H1 (cell line): ENCODE results near the gene MYO9A. TPM values are rescaled to one million over a fixed set of nuclear protein-coding genes. Genes with fewer than 3 reads are reported as not detected.

Experiments used
- CTCF ChIA-PET: fragments of 300-600 bp; sonication (Branson Sonifier 250); formaldehyde crosslinking; loops from one replicate; lab custom pipeline; 2021; ENCODE audit not compliant: partially characterized antibody; lab: Charles Lee
- POLR2A ChIA-PET: fragments of 300-600 bp; sonication (Branson Sonifier 250); formaldehyde crosslinking; loops from one replicate; lab custom pipeline; 2021; ENCODE audit warnings: inconsistent platforms; ENCODE audit not compliant: partially characterized antibody; lab: Charles Lee
- DNase-seq, 2 experiments: peaks; one replicate each; pipeline versions ENCODE4 v3.0.0 to v3.0.0-alpha.2; 2010 to 2022; ENCODE audit warnings: low spot score in 2 of 2, low read depth in 1 of 2, mixed read lengths in 1 of 2
- FAIRE-seq: peaks from 2 replicates; lab custom pipeline; 2011; peaks lifted over from hg19 to GRCh38; lab: Jason Lieb, UNC
- H2AFZ ChIP-seq: 2 replicates; pipeline ENCODE4 v1.8.1; 2012; ENCODE audit warnings: low read length, inconsistent platforms
- H2AK5ac ChIP-seq: 2 replicates; pipeline ENCODE4 v1.6.1; 2013; ENCODE audit warnings: low read depth, low read length
- H2BK120ac ChIP-seq: replicated peaks from 2 replicates; pipeline ENCODE3; 2013; ENCODE audit warnings: low read depth, low read length, inconsistent platforms
- H2BK12ac ChIP-seq: 2 replicates; pipeline ENCODE4 v1.6.1; 2013; ENCODE audit warnings: low read depth, low read length
- H2BK15ac ChIP-seq: 2 replicates; pipeline ENCODE4 v1.6.1; 2013; ENCODE audit warnings: low read length
- H2BK20ac ChIP-seq: 2 replicates; pipeline ENCODE4 v1.6.1; 2013; ENCODE audit warnings: low read length
- H2BK5ac ChIP-seq: 2 replicates; pipeline ENCODE4 v1.6.1; 2013; ENCODE audit warnings: low read depth, low read length
- H3K14ac ChIP-seq: 2 replicates; pipeline ENCODE4 v1.6.1; 2013; ENCODE audit warnings: inconsistent platforms; ENCODE audit not compliant: insufficient read length
- H3K18ac ChIP-seq: 2 replicates; pipeline ENCODE4 v1.6.1; 2013; ENCODE audit warnings: low read length; ENCODE audit errors: extremely low read depth
- H3K23ac ChIP-seq: 2 replicates; pipeline ENCODE4 v1.6.1; 2013; ENCODE audit warnings: inconsistent platforms; ENCODE audit not compliant: insufficient read length
- H3K23me2 ChIP-seq: 2 replicates; pipeline ENCODE4 v1.6.1; 2013; ENCODE audit warnings: low read depth, low read length
- H3K27ac ChIP-seq: 2 replicates; pipeline ENCODE4 v1.6.1; 2011; ENCODE audit warnings: low read depth, low read length, inconsistent platforms
- H3K27me3 ChIP-seq, 4 experiments: replicated peaks in 1 of 4; 1 replicate in 1 of 4; 2 replicates in 3 of 4; pipeline versions ENCODE4 v1.6.1 to v1.8.1; 2011 to 2013; ENCODE audit warnings: low read length in 3 of 4, mild to moderate bottlenecking in 3 of 4, inconsistent platforms in 2 of 4, mixed read lengths in 2 of 4, moderate library complexity in 1 of 4; ENCODE audit not compliant: control insufficient read depth in 3 of 4, insufficient read depth in 3 of 4; ENCODE audit errors: extremely low read depth in 1 of 4
- H3K36me3 ChIP-seq, 4 experiments: 2 replicates each; pipeline versions ENCODE4 v1.6.1 to v1.8.1; 2011 to 2013; ENCODE audit warnings: mild to moderate bottlenecking in 4 of 4, low read length in 3 of 4, moderate library complexity in 2 of 4, control low read depth in 1 of 4, inconsistent platforms in 1 of 4; ENCODE audit not compliant: insufficient read depth in 4 of 4, control insufficient read depth in 2 of 4
- H3K4ac ChIP-seq: replicated peaks from 2 replicates; pipeline ENCODE3; 2013; ENCODE audit warnings: low read length, low read depth, mixed read lengths, inconsistent platforms; ENCODE audit not compliant: insufficient read length
- H3K4me1 ChIP-seq, 4 experiments: replicated peaks in 1 of 4; 1 replicate in 1 of 4; 2 replicates in 3 of 4; pipeline versions ENCODE4 v1.6.1 to v1.8.1; 2011 to 2013; ENCODE audit warnings: low read length in 3 of 4, inconsistent platforms in 2 of 4, mixed read lengths in 1 of 4; ENCODE audit not compliant: insufficient read depth in 4 of 4, control insufficient read depth in 3 of 4
- H3K4me2 ChIP-seq, 2 experiments: 2 replicates each; pipeline versions ENCODE4 v1.6.1 to v1.8.1; 2011 to 2013; ENCODE audit warnings: low read depth in 2 of 2, low read length in 2 of 2, control low read depth in 1 of 2, inconsistent platforms in 1 of 2, mild to moderate bottlenecking in 1 of 2; ENCODE audit not compliant: insufficient read depth in 1 of 2
- H3K4me3 ChIP-seq, 4 experiments: fragments of 200-600, 300-600 bp in 1 of 4; sonication (generic), shearing (Covaris generic), sonication (Bioruptor Twin) in 1 of 4; 2 replicates each; pipeline versions ENCODE4 v1.5.1 to v1.8.1; 2011 to 2016; ENCODE audit warnings: low read length in 4 of 4, low read depth in 3 of 4, control low read depth in 2 of 4, inconsistent platforms in 2 of 4, mild to moderate bottlenecking in 2 of 4, mixed read lengths in 1 of 4, moderate library complexity in 1 of 4; ENCODE audit not compliant: insufficient read depth in 2 of 4; ENCODE audit errors: extremely low read depth in 1 of 4
- H3K56ac ChIP-seq: replicated peaks from 2 replicates; pipeline ENCODE3; 2013; ENCODE audit warnings: low read depth, mild to moderate bottlenecking, mixed read lengths, low read length, inconsistent platforms; ENCODE audit not compliant: insufficient read length
- H3K79me1 ChIP-seq: 2 replicates; pipeline ENCODE4 v1.6.1; 2013; ENCODE audit warnings: low read depth, low read length, control low read depth
- H3K79me2 ChIP-seq, 2 experiments: 2 replicates each; pipeline versions ENCODE4 v1.6.1 to v1.8.1; 2012 to 2013; ENCODE audit warnings: low read length in 2 of 2, mild to moderate bottlenecking in 2 of 2, inconsistent platforms in 1 of 2; ENCODE audit not compliant: insufficient read depth in 2 of 2, control insufficient read depth in 1 of 2
- H3K9ac ChIP-seq, 4 experiments: replicated peaks in 1 of 4; 1 replicate in 1 of 4; 2 replicates in 3 of 4; pipeline versions ENCODE4 v1.6.1 to v1.8.1; 2011 to 2013; ENCODE audit warnings: low read depth in 3 of 4, low read length in 3 of 4, control low read depth in 2 of 4, mild to moderate bottlenecking in 2 of 4, moderate library complexity in 2 of 4, inconsistent platforms in 1 of 4; ENCODE audit errors: extremely low read depth in 1 of 4
- H3K9me3 ChIP-seq, 2 experiments: 2 replicates each; pipeline versions ENCODE4 v1.6.1 to v1.8.1; 2012 to 2013; ENCODE audit warnings: mild to moderate bottlenecking in 2 of 2, moderate library complexity in 2 of 2, control low read depth in 1 of 2, inconsistent platforms in 1 of 2, low read depth in 1 of 2, low read length in 1 of 2, mixed read lengths in 1 of 2; ENCODE audit not compliant: insufficient read depth in 2 of 2
- H4K20me1 ChIP-seq, 2 experiments: replicated peaks in 1 of 2; 2 replicates each; pipeline versions ENCODE3 to v1.8.1; 2011 to 2013; ENCODE audit warnings: inconsistent platforms in 2 of 2, low read length in 2 of 2, mild to moderate bottlenecking in 1 of 2; ENCODE audit not compliant: insufficient read depth in 2 of 2, control insufficient read depth in 1 of 2
- H4K5ac ChIP-seq: 2 replicates; pipeline ENCODE4 v1.6.1; 2013; ENCODE audit warnings: low read length, low read depth, mixed read lengths, inconsistent platforms; ENCODE audit not compliant: insufficient read length
- H4K8ac ChIP-seq: 2 replicates; pipeline ENCODE4 v1.8.0; 2013; ENCODE audit warnings: mild to moderate bottlenecking, moderate library complexity, low read length, inconsistent platforms; ENCODE audit not compliant: insufficient read depth; ENCODE audit errors: extremely low read depth
- H4K91ac ChIP-seq: replicated peaks from 2 replicates; pipeline ENCODE3; 2013; ENCODE audit warnings: low read length, mixed read lengths, inconsistent platforms; ENCODE audit not compliant: insufficient read length
- CBX8 ChIP-seq: fragments of 300-800, 300-1000 bp; sonication (generic); IDR thresholded peaks from 2 replicates; pipeline ENCODE4 v1.7.1; 2016; ENCODE audit warnings: low read depth, low read length, borderline replicate concordance
- CHD1 ChIP-seq: IDR thresholded peaks from 2 replicates; pipeline ENCODE4 v1.6.1; 2012; ENCODE audit warnings: low read depth, low read length, improper control_type of control experiment
- KDM4A ChIP-seq: IDR thresholded peaks from one replicate; pipeline ENCODE4 v1.7.1; 2012; ENCODE audit warnings: low read depth, mild to moderate bottlenecking, moderate library complexity, low read length, inconsistent platforms; ENCODE audit not compliant: severe bottlenecking
- RAD21 ChIP-seq, 2 experiments: IDR thresholded peaks in 1 of 2; conservative IDR thresholded peaks in 1 of 2; 2 replicates each; pipeline ENCODE4 v1.6.1; 2011; ENCODE audit warnings: low read depth in 2 of 2, low read length in 2 of 2, improper control_type of control experiment in 1 of 2, inconsistent platforms in 1 of 2, mild to moderate bottlenecking in 1 of 2, moderate library complexity in 1 of 2
- SIX5 ChIP-seq: IDR thresholded peaks from 2 replicates; pipeline ENCODE4 v1.6.1; 2011; ENCODE audit warnings: mild to moderate bottlenecking, low read depth, low read length
- TEAD4 ChIP-seq: IDR thresholded peaks from 2 replicates; pipeline ENCODE4 v1.6.1; 2012; ENCODE audit warnings: low read depth, low read length, inconsistent platforms, mixed read lengths
- WGBS, 2 experiments: shearing (Covaris generic) in 1 of 2; methylation state at CpG; one replicate each; pipeline versions ENCODE4 v1.1.6 to v1.1.7; 2013 to 2015; ENCODE audit warnings: low lambda C conversion rate in 2 of 2, mixed read lengths in 2 of 2, inconsistent platforms in 1 of 2, low coverage in 1 of 2, missing lambda C conversion rate in 1 of 2; ENCODE audit not compliant: insufficient replicate concordance in 2 of 2, insufficient coverage in 1 of 2, insufficient read length in 1 of 2; ENCODE audit errors: extremely low coverage in 1 of 2, missing lambda C conversion rate in 1 of 2; 5-methylcytosine and 5-hydroxymethylcytosine counted together
- polyA plus RNA-seq, 7 experiments: library from polyadenylated mRNA; depleted of rRNA in 3 of 7; stranded (reverse) in 5 of 7; unstranded in 2 of 7; fragments of >200 nt in 5 of 7; fragments of 200-250 nt in 2 of 7; gene quantifications; 1 replicate in 5 of 7; 2 replicates in 1 of 7; 4 replicates in 1 of 7; pipeline versions ENCODE4 v1.2.1 to v1.2.3, GENCODE V29; 2011 to 2013; ENCODE audit warnings: missing spikeins in 2 of 7, mixed read lengths in 2 of 7
- total RNA-seq: library from RNA; stranded (reverse); fragmentation: NEBNext Ultra II Directional; extraction: Animal tissue kit (Norgen Biotek cat#: 25700); gene quantifications from 2 replicates; pipeline ENCODE4 v1.2.1, GENCODE V29; 2021
- TF ChIP-seq, protein P1 (sequence below): IDR thresholded peaks from 2 replicates; pipeline ENCODE4 v1.6.1; 2012; ENCODE audit warnings: inconsistent platforms

Gene MYO9A
- total and polyA plus RNA-seq, 2 of the 8 experiments (the other 6 are each of a cell fraction or from before 2014, with no cell fraction given), result 3.9 to 26.0 TPM

DNA sequence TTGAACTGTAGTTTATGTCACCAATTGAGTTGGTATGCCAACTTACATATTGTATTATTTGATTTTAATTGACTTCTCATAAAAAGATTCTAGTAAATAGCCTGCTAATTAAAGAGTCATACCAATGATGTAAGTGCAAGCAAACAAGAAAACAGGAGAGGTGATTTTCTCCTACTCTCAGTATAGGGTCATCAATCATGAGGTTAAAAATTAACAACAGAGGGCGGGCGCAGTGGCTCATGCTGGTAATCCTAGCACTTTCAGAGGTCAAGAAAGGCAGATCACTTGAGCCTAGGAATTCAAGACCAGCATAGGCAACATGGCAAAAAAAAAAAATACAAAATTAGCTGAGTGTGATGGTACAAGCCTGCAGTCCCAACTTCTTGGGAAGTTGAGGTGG, 108.7 kb downstream of the MYO9A start:
- Histone ChIP-seq H3K4me3 (no peak overlapping the region), H2AK5ac (no peak overlapping the region), H4K91ac (no peak overlapping the region), H3K79me2 (no peaks in the 10 kb centered on the region), H3K27me3 (no peaks in the 10 kb centered on the region), H3K23ac (no peak overlapping the region), H3K56ac (no peak overlapping the region), H2AFZ (no peak overlapping the region), H2BK5ac (no peak overlapping the region), H3K23me2 (peaks cover 3% of the 10 kb centered on the region; the same call in 1 of the 2 replicates), H2BK120ac (no peak overlapping the region), H3K36me3 (no peaks in the 10 kb centered on the region), H4K8ac (no peak overlapping the region), H2BK15ac (no peak overlapping the region), H4K20me1 (no peaks in the 10 kb centered on the region), H4K5ac (no peak overlapping the region), H3K9ac (no peak overlapping the region), H3K4me1 (no peaks in the 10 kb centered on the region), H3K79me1 (no peaks in the 10 kb centered on the region), H3K18ac (no peak overlapping the region), H2BK20ac (no peak overlapping the region), H2BK12ac (no peak overlapping the region), H3K4me2 (no peak overlapping the region), H3K27ac (no peak overlapping the region), H3K9me3 (no peaks in the 10 kb centered on the region), H3K14ac (no peak overlapping the region), H3K4ac (no peak overlapping the region)
- WGBS, 2 experiments, result 84% methylated on average over 2 of the region's 2 CpGs; no CpG with 5 or more reads in 1 of the 2 experiments
- ChIA-PET POLR2A (interaction anchor here (0.6 kb wide), 1 partner anchor 187 kb away, joined by 3 read pairs; no protein-coding TSS in a partner anchor), CTCF (no interaction called here)
- FAIRE-seq (no peak), DNase-seq (no peak)
- TF ChIP-seq CHD1 (no peak), TEAD4 (no peak), RAD21 (IDR thresholded peaks at IDR 0.05 in 1 of 2, conservative IDR thresholded peaks at IDR 0.05 in 1 of 2; ENCODE audit: low read depth in 2 of 2, low read length in 2 of 2) (no peak), CBX8 (no peak), SIX5 (no peak), KDM4A (no peak)
- TF ChIP-seq, protein P1, sequence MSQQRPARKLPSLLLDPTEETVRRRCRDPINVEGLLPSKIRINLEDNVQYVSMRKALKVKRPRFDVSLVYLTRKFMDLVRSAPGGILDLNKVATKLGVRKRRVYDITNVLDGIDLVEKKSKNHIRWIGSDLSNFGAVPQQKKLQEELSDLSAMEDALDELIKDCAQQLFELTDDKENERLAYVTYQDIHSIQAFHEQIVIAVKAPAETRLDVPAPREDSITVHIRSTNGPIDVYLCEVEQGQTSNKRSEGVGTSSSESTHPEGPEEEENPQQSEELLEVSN, result no peak
